GM18868 (cell line): ENCODE measurements around the gene RHCG.
A peak's percentile ranks its signal among the peaks of the same experiment; 100 is the strongest.
"Not testable (repeated sequence)": the region's sequence is repeated elsewhere in the genome, so short reads cannot be mapped to it uniquely, and the experiment has no call there.

Experiments used
- ATAC-seq: cut with Tn5 transposase; IDR thresholded peaks from one replicate; pipeline ENCODE4 v1.9.1; 2021; ENCODE audit warnings: mild to moderate bottlenecking, moderate library complexity; ENCODE audit not compliant: unreplicated experiment

The RHCG gene

GRCh38 chr15:89479173-89479572 is 17.2 kb downstream of the RHCG start:
- no peak for ATAC-seq

GRCh38 chr15:89477411-89478242 is 18.8 kb downstream of the RHCG start:
- ATAC-seq: no peak

GRCh38 chr15:89475661-89476060 is 20.7 kb downstream of the RHCG start:
- no peak for ATAC-seq

GRCh38 chr15:89472785-89473256 is 23.6 kb downstream of the RHCG start:
- ATAC-seq: peak; percentile 70

GRCh38 chr15:89469426-89470096 is 26.8 kb downstream of the RHCG start:
- ATAC-seq: no peak

- not testable (repeated sequence) for ATAC-seq
Observed at GRCh38 chr15:89468813-89469212, 27.6 kb downstream of the RHCG start.

GRCh38 chr15:89463113-89463512 is 33.3 kb downstream of the RHCG start:
- no peak for ATAC-seq

GRCh38 chr15:89462198-89462912 is 34.0 kb downstream of the RHCG start:
- no peak for ATAC-seq

GRCh38 chr15:89461386-89461785 is 35.0 kb downstream of the RHCG start:
- ATAC-seq: no peak

GRCh38 chr15:89460048-89460447 is 36.3 kb downstream of the RHCG start:
- no peak for ATAC-seq

- no peak for ATAC-seq
Observed at GRCh38 chr15:89459271-89460038, 36.9 kb downstream of the RHCG start.

- no peak for ATAC-seq
Observed at GRCh38 chr15:89458440-89458839, 37.9 kb downstream of the RHCG start.

GRCh38 chr15:89457086-89457485 is 39.3 kb downstream of the RHCG start:
- no peak for ATAC-seq

GRCh38 chr15:89455535-89455934 is 40.8 kb downstream of the RHCG start:
- no peak for ATAC-seq

- no peak for ATAC-seq
Observed at GRCh38 chr15:89452330-89452836, 44.0 kb downstream of the RHCG start.

GRCh38 chr15:89451846-89452245 is 44.5 kb downstream of the RHCG start:
- no peak for ATAC-seq

GRCh38 chr15:89450076-89451006 is 46.0 kb downstream of the RHCG start:
- ATAC-seq: no peak

- ATAC-seq: no peak
Observed at GRCh38 chr15:89448825-89449224, 47.6 kb downstream of the RHCG start.

- ATAC-seq: no peak
Observed at GRCh38 chr15:89447676-89448075, 48.7 kb downstream of the RHCG start.
